OCI-LY7 (cell line): ENCODE data around the gene RAD9A. TPM values are rescaled to one million over a fixed set of nuclear protein-coding genes. Genes with fewer than 3 reads are reported as not detected.

Source experiments
- BruUV-seq: library from RNA; stranded (reverse); fragments of 400-500 nt; replicated peaks from 2 replicates; lab custom pipeline; 2021; lab: Mats Ljungman, UMichigan
- CTCF ChIA-PET: fragments of 300-600 bp; sonication (Branson Sonifier 250); formaldehyde crosslinking; loops from one replicate; lab custom pipeline; 2022; ENCODE audit warnings: antibody characterized with exemption; ENCODE audit not compliant: unreplicated experiment; lab: Charles Lee
- POLR2A ChIA-PET: fragments of 300-600 bp; sonication (Branson Sonifier 250); formaldehyde crosslinking; loops from one replicate; lab custom pipeline; 2022; ENCODE audit warnings: antibody characterized with exemption; lab: Charles Lee
- DNase-seq: peaks from one replicate; pipeline ENCODE4 v3.0.0-alpha.2; 2015; ENCODE audit warnings: low spot score
- H2AFZ ChIP-seq: fragments of 200-600 bp; sonication (generic), shearing (Covaris generic); 2 replicates; pipeline ENCODE4 v1.6.1; 2014; ENCODE audit warnings: mild to moderate bottlenecking, antibody characterized with exemption, low read length, moderate library complexity
- H3K27ac ChIP-seq: fragments of 200-600 bp; sonication (generic); 2 replicates; pipeline ENCODE4 v1.5.1; 2014; ENCODE audit warnings: mixed run types, low read depth, mild to moderate bottlenecking, moderate library complexity, low read length, inconsistent platforms; ENCODE audit not compliant: poor library complexity, severe bottlenecking
- H3K36me3 ChIP-seq: fragments of 200-600 bp; sonication (generic); 2 replicates; pipeline ENCODE4 v1.6.1; 2014; ENCODE audit warnings: mild to moderate bottlenecking, antibody characterized with exemption, low read length, moderate library complexity, mixed read lengths; ENCODE audit not compliant: insufficient read depth
- H3K4me1 ChIP-seq: fragments of 200-600 bp; sonication (generic); 2 replicates; pipeline ENCODE4 v1.5.1; 2014; ENCODE audit warnings: mild to moderate bottlenecking, low read length; ENCODE audit not compliant: insufficient read depth, poor library complexity, severe bottlenecking
- H3K4me2 ChIP-seq: fragments of 200-600 bp; sonication (generic); 2 replicates; pipeline ENCODE4 v1.6.1; 2014; ENCODE audit warnings: mild to moderate bottlenecking, low read length
- H3K4me3 ChIP-seq: fragments of 200-600 bp; sonication (generic); 2 replicates; pipeline ENCODE4 v1.5.1; 2014; ENCODE audit warnings: mild to moderate bottlenecking, low read depth, low read length; ENCODE audit not compliant: poor library complexity, severe bottlenecking
- H3K79me2 ChIP-seq: fragments of 200-600 bp; sonication (generic); 2 replicates; pipeline ENCODE4 v1.6.1; 2016; ENCODE audit warnings: low read depth, mild to moderate bottlenecking, low read length, moderate library complexity, mixed read lengths; ENCODE audit not compliant: insufficient read depth
- H3K9me2 ChIP-seq: fragments of 200-600 bp; sonication (generic); 2 replicates; pipeline ENCODE4 v1.6.1; 2016; ENCODE audit warnings: mild to moderate bottlenecking, low read length, mixed read lengths; ENCODE audit not compliant: insufficient read depth
- H3K9me3 ChIP-seq: fragments of 200-600 bp; sonication (generic); 2 replicates; pipeline ENCODE4 v1.6.1; 2014; ENCODE audit warnings: mild to moderate bottlenecking, mixed run types, low read length, mixed read lengths
- H4K20me1 ChIP-seq: fragments of 200-600 bp; sonication (generic); 2 replicates; pipeline ENCODE4 v1.6.1; 2014; ENCODE audit warnings: mild to moderate bottlenecking, antibody characterized with exemption, low read length, moderate library complexity, mixed read lengths; ENCODE audit not compliant: insufficient read depth
- EZH2phosphoT487 ChIP-seq: fragments of 200-600 bp; sonication (generic); IDR thresholded peaks from 2 replicates; pipeline ENCODE4 v1.6.1; 2018; ENCODE audit warnings: low read depth, borderline replicate concordance, mild to moderate bottlenecking, mixed run types, antibody characterized with exemption, low read length, moderate library complexity, mixed read lengths
- intact Hi-C: fragments of 100-400 bp; cut with micrococcal nuclease; formaldehyde crosslinking; loops from one replicate; pipeline ENCODE4 v1.10.0; 2022; ENCODE audit not compliant: unreplicated experiment
- total RNA-seq, 2 experiments: library from RNA; depleted of rRNA in 1 of 2; stranded (reverse); fragments of >200 nt in 1 of 2; shearing (Covaris generic) in 1 of 2; gene quantifications; 2 replicates each; pipeline ENCODE4 v1.2.3, GENCODE V29; 2014 to 2022
- TF ChIP-seq, protein P1 (sequence below): fragments of 200-600 bp; sonication (generic); conservative IDR thresholded peaks from 2 replicates; pipeline ENCODE4 v1.5.1; 2014; ENCODE audit warnings: mild to moderate bottlenecking, antibody characterized with exemption, low read length, moderate library complexity, mixed read lengths

The RAD9A gene
- total RNA-seq, 2 experiments from 2014 or later, result 51.0 to 62.2 TPM

GRCh38 chr11:67435031-67435726 is 43.4 kb downstream of the RAD9A start:
- POLR2A ChIA-PET, result interaction anchor here (3.3 kb wide), 1 partner anchor 32 kb away, joined by 38 read pairs; the partner anchor contains the start of genes PPP1CA and TBC1D10C
- intact Hi-C loops, result no loop called here

DNA sequence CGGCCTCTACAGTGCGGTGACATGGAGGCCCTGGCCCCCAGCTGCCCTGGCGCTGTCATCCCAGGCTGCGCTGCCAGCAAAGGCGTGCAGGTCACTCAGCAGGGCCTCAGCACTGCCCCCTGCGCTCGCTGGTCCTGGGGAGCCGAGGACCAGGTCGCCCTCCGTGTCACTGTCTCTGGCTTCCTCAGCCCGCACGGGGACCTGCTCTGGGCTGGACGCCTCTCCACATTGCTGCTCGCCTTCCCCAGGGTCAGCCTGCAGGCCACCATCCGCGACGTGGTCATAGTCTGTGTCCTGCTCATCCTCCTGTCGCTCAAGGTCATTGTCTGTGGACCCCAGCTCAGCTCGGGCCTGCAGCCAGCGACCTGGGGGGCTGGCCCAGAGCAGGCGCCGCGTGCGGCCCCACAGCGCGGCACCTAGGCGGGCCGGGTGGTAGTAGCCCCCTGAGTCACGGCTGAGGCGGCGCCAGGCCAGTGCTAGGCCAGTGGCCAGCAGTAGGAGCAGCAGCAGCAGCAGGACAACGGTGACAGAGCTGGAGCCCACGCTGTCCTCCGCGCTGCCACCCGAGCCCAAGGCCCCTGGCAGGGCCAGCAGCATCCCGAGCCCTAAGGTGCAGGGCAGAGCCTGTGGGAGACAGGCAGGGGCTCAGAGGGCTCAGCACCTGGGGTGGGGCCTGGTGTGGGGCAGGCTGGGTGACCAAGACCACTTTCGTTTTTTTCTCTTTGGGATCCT is 44.1 kb downstream of the RAD9A start:
- intact Hi-C loops, result loop anchor here (2.0 kb wide), 1 partner anchor 27 kb away; no protein-coding TSS in a partner anchor
- H3K27ac ChIP-seq, result peak overlapping the region; percentile 94
- ChIA-PET CTCF (interaction anchor here (0.5 kb wide), 2 partner anchors 43 to 1856 kb away, joined by 3 to 4 read pairs; no protein-coding TSS in a partner anchor), POLR2A (interaction anchor here (2.6 to 3.6 kb wide), 4 partner anchors 24 to 33 kb away, joined by 18 to 38 read pairs (median 29); partner anchors contain the start of genes PPP1CA, TBC1D10C and TMEM134)
- peaks cover 69% of the 10 kb centered on the region for H3K4me1 ChIP-seq
- H2AFZ ChIP-seq, result no peak overlapping the region
- peak overlapping the region; percentile 81 for H3K4me3 ChIP-seq
- H3K9me2 ChIP-seq, result no peaks in the 10 kb centered on the region
- no peaks in the 10 kb centered on the region for H3K9me3 ChIP-seq
- H3K79me2 ChIP-seq, result peaks cover 29% of the 10 kb centered on the region
- BruUV-seq, result TSS peak; percentile 88
- no peak for DNase-seq
- H4K20me1 ChIP-seq, result peaks cover 12% of the 10 kb centered on the region
- peak overlapping the region; percentile 97 for H3K4me2 ChIP-seq
- peaks cover 68% of the 10 kb centered on the region for H3K36me3 ChIP-seq
- TF ChIP-seq, protein P1, sequence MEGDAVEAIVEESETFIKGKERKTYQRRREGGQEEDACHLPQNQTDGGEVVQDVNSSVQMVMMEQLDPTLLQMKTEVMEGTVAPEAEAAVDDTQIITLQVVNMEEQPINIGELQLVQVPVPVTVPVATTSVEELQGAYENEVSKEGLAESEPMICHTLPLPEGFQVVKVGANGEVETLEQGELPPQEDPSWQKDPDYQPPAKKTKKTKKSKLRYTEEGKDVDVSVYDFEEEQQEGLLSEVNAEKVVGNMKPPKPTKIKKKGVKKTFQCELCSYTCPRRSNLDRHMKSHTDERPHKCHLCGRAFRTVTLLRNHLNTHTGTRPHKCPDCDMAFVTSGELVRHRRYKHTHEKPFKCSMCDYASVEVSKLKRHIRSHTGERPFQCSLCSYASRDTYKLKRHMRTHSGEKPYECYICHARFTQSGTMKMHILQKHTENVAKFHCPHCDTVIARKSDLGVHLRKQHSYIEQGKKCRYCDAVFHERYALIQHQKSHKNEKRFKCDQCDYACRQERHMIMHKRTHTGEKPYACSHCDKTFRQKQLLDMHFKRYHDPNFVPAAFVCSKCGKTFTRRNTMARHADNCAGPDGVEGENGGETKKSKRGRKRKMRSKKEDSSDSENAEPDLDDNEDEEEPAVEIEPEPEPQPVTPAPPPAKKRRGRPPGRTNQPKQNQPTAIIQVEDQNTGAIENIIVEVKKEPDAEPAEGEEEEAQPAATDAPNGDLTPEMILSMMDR, result no peak
- no peak for TF ChIP-seq EZH2phosphoT487

More at GRCh38 chr11:67435031-67435726, 43.4 kb downstream of the RAD9A start:
- Histone ChIP-seq H3K4me3 (peak overlapping the region; percentile 81), H3K4me1 (peaks cover 62% of the 10 kb centered on the region), H3K79me2 (peaks cover 29% of the 10 kb centered on the region), H3K27ac (peak overlapping the region; percentile 94), H3K36me3 (peaks cover 71% of the 10 kb centered on the region), H4K20me1 (peaks cover 12% of the 10 kb centered on the region), H3K4me2 (peak overlapping the region; percentile 97), H3K9me2 (no peaks in the 10 kb centered on the region), H2AFZ (no peak overlapping the region), H3K9me3 (no peaks in the 10 kb centered on the region)
- CTCF ChIA-PET, result no interaction called here
- TF ChIP-seq EZH2phosphoT487, result no peak
- TF ChIP-seq, protein P1, result no peak
- no TSS peak for BruUV-seq
- DNase-seq, result no peak
